HG02938 (cell line): ENCODE measurements around the gene UGT1A6.
"Not testable (repeated sequence)": the region's sequence is repeated elsewhere in the genome, so short reads cannot be mapped to it uniquely, and the experiment has no call there.

Experiments
- ATAC-seq: cut with Tn5 transposase; IDR thresholded peaks from one replicate; pipeline ENCODE4 v1.9.1; 2021; ENCODE audit warnings: mild to moderate bottlenecking, moderate library complexity; ENCODE audit not compliant: unreplicated experiment

UGT1A6 gene

DNA sequence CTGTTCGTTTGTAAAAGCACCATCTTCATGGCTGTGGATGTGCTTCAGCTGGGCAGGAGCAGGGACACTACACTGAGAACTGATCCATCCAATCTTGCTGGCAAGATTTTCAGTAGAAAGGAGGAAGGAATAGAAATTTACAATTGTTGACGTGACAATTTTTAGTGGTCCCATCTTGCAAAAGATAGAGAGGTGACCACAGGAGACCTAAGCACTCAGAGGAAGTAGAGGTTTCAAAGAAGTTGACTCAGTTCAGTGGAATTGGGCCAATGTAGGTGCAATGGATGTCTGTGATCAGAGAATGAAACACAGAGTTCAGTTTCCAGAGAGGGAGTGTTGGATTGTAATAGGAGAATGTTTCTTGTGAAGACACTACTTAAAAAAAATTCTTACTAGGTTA lies 21.4 kb downstream of the UGT1A6 start:
- ATAC-seq, result no peak

- no peak for ATAC-seq
Observed at GRCh38 chr2:233718552-233718951, 25.9 kb downstream of the UGT1A6 start, which contains the start of gene UGT1A4. UGT1A4 (plus strand) TSS chr2:233718736; CDS start chr2:233718821, 85 bp downstream.

DNA sequence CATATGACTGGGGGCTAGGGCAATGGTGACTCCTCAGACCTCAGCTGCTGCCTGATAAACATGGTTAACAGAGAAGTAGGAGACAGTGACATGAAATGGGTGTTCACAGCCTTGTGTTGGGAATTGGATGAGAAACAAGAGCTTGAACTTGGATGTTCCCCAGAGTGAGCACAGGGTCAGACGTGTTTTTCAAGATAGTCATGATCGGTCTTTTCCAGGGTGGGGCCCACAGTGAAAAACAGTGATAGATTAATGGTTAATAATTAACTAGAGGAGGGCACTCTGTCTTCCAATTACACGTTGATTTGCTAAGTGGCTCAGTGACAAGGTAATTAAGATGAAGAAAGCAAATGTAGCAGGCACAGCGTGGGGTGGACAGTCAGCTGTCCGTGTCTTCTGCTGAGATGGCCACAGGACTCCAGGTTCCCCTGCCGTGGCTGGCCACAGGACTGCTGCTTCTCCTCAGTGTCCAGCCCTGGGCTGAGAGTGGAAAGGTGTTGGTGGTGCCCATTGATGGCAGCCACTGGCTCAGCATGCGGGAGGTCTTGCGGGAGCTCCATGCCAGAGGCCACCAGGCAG lies 36.1 kb downstream of the UGT1A6 start, which contains the start of gene UGT1A3:
UGT1A3 (plus strand) TSS at position 320 of the 579 bp plus-strand sequence; CDS start at position 405, 85 bp downstream.
- ATAC-seq, result no peak

GRCh38 chr2:233736868-233737653 lies 44.4 kb downstream of the UGT1A6 start:
- not testable (repeated sequence) for ATAC-seq

DNA sequence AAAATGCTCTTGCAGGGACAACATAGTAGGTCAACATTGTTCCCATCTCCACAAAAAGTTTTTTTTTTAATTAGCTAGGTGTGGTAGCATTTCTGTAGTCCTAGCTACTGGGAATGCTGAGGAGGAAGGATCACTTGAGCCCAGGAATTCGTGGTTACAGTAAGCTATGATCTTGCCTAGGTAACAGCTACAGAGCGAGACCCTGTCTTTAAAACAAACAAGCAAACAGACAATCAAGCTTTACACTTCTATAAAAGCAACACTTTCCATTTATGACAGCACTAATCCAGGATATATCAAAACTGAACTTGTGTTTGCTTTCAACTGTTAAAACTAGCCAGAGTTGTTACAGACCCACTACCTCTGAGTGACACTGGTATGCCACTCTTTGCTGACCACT lies 48.2 kb downstream of the UGT1A6 start:
- ATAC-seq, result no peak

GRCh38 chr2:233743464-233744259 lies 51.0 kb downstream of the UGT1A6 start:
- no peak for ATAC-seq

DNA sequence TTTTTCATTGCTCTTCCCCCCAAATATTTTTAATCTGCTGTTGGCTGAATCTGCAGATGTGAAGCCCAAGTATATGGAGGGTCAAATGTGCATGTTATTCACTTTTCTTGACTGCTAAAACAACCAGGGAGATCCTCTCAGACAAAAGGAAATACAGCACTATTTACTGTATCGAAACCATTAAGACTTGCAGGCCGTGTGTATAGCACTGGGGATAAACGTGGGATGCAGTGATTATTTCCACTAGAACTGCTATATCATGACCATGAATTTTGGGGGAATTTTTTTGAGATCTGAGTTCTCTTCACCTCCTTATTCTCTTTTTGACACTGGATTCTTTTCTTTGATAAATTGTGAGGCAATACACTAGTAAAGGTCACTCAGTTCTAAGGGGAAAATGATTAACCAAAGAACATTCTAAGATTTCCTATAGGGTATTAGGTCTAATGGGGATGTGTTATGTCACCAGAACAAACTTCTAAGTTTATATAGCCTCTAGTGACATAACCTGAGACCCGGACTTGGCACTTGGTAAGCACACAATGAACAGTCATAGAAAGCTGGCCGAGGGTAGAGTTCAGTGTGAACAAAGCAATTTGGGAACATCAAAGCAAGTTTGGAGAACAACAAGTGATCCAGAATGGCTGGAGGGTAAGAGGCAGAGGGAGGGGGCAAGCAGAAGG lies 52.5 kb downstream of the UGT1A6 start:
- ATAC-seq, result no peak

- not testable (repeated sequence) for ATAC-seq
Observed at GRCh38 chr2:233745838-233746237, 53.1 kb downstream of the UGT1A6 start.

DNA sequence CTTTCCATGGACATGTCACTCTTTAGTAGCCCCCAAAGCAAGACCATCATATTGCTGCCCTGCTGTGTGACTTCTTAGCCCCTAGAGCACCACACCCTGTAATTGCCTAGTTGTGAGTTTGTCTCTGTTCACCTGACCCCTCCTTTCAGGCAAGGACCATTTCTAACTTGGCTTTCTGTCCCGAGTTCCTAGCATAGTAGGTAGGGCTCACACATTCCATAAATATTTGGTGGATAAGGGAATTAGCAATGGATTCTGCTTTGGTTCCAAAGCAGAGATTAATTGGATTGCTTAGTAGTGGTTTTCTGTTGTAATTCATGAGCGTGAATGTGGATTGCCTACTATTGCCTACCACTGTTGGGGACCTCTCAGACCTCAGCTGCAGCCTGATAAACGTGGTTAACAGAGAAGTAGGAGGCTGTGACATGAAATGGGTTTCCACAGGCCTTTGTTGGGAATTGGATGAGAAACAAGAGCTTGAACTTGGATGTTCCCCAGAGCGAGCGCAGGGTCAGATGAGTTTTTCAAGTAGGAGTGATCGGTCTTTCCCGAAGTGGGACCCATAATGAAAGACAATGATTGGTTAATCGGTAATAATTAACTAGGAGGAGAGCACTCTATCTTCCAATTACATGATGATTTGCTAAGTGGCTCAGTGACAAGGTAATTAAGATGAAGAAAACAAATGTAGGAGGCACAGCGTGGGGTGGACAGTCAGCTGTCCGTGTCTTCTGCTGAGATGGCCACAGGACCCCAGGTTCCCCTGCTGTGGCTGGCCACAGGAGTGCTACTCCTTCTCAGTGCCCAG lies 54.0 kb downstream of the UGT1A6 start:
- ATAC-seq, result no peak

- ATAC-seq, result no peak
Observed at GRCh38 chr2:233747283-233747544, 54.5 kb downstream of the UGT1A6 start.

DNA sequence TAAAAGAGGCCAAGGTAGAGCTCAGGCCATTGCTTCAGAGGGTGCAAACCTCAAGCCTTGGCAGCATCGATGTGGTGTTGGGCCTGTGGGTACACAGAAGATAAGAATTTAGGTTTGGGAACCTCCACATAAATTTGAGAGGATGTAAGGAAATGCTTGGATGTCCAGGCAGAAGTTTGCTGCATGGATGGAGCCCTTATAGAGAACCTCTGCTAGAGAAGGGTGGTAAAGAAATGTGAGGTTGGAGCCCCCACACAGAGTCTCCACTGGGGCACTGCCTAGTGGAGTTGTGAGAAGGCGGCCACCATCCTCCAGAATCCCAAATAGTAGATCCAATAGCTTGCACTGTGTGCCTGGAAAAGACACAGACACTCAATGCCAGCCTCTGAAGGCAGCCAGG lies 58.0 kb downstream of the UGT1A6 start:
- ATAC-seq, result not testable (repeated sequence)

- ATAC-seq, result not testable (repeated sequence)
Observed at GRCh38 chr2:233751212-233752009, 58.7 kb downstream of the UGT1A6 start.

- no peak for ATAC-seq
Observed at GRCh38 chr2:233754872-233755611, 62.4 kb downstream of the UGT1A6 start.

- no peak for ATAC-seq
Observed at GRCh38 chr2:233756429-233757081, 63.9 kb downstream of the UGT1A6 start.

- ATAC-seq, result no peak
Observed at GRCh38 chr2:233758141-233758540, 65.5 kb downstream of the UGT1A6 start.

DNA sequence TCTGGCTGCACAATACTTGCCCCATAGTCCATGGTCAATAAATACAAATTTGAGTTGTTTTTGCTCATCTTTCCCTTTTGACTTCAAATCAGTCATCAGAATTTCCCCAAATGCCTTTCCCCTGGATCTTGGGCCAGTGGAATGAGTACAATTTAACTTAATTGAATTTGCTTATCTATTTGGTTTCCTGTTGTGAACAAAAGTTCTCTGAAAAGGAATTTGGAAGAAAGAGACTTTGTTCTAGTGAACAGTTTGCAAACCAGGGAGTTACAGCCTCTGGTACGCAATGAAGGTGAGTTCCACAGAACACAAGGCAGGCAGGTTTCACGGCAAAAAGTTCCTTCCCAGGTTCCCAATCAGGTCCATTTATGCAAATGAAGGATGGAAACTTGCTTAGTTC lies 66.2 kb downstream of the UGT1A6 start:
- ATAC-seq, result no peak

GRCh38 chr2:233760043-233760442 lies 67.4 kb downstream of the UGT1A6 start, which contains the start of gene UGT1A1:
UGT1A1 (plus strand) TSS chr2:233760270; CDS start chr2:233760288, 18 bp downstream.
- no peak for ATAC-seq
